ENCODE data around the gene GTF2A1L.

GTF2A1L gene

GRCh38 chr2:48668992-48669391 is 51.3 kb downstream of the GTF2A1L start:
- no peak overlapping the region for H3K4me3 ChIP-seq (ENCODE audit: low read depth, low read length)
- TF ChIP-seq CTCF (IDR thresholded peaks at IDR 0.05; ENCODE audit: low read depth, low read length, missing control alignments) = no peak
- in situ Hi-C loops (cut with HindIII; ENCODE audit: low sequenced_read_pairs) = no loop called here
- no peak for DNase-seq (ENCODE audit: low read depth)

- in situ Hi-C loops (cut with HindIII; ENCODE audit: low sequenced_read_pairs) = no loop called here
- no peak for DNase-seq (ENCODE audit: low read depth)
- TF ChIP-seq CTCF (IDR thresholded peaks at IDR 0.05; ENCODE audit: low read depth, low read length, missing control alignments) = no peak
- H3K4me3 ChIP-seq (ENCODE audit: low read depth, low read length) = no peak overlapping the region
These were observed 55.9 kb downstream of the GTF2A1L start for GRCh38 chr2:48673581-48673980.

- no peak overlapping the region for H3K4me3 ChIP-seq (ENCODE audit: low read depth, low read length)
- TF ChIP-seq CTCF (IDR thresholded peaks at IDR 0.05; ENCODE audit: low read depth, low read length, missing control alignments) = no peak
- in situ Hi-C loops (cut with HindIII; ENCODE audit: low sequenced_read_pairs) = no loop called here
- DNase-seq (ENCODE audit: low read depth) = no peak
These were observed 57.3 kb downstream of the GTF2A1L start for GRCh38 chr2:48674933-48675332.

GRCh38 chr2:48677450-48677849 is 59.8 kb downstream of the GTF2A1L start:
- DNase-seq (ENCODE audit: low read depth) = no peak
- no peak for TF ChIP-seq CTCF (IDR thresholded peaks at IDR 0.05; ENCODE audit: low read depth, low read length, missing control alignments)
- no peak overlapping the region for H3K4me3 ChIP-seq (ENCODE audit: low read depth, low read length)
- in situ Hi-C loops (cut with HindIII; ENCODE audit: low sequenced_read_pairs) = no loop called here

GRCh38 chr2:48685126-48685525 is 67.5 kb downstream of the GTF2A1L start:
- DNase-seq (ENCODE audit: low read depth) = no peak
- H3K4me3 ChIP-seq (ENCODE audit: low read depth, low read length) = no peak overlapping the region
- TF ChIP-seq CTCF (IDR thresholded peaks at IDR 0.05; ENCODE audit: low read depth, low read length, missing control alignments) = no peak
- in situ Hi-C loops (cut with HindIII; ENCODE audit: low sequenced_read_pairs) = no loop called here

- DNase-seq (ENCODE audit: low read depth) = no peak
- no peak for TF ChIP-seq CTCF (IDR thresholded peaks at IDR 0.05; ENCODE audit: low read depth, low read length, missing control alignments)
- in situ Hi-C loops (cut with HindIII; ENCODE audit: low sequenced_read_pairs) = no loop called here
- H3K4me3 ChIP-seq (ENCODE audit: low read depth, low read length) = no peak overlapping the region
These were observed 74.5 kb downstream of the GTF2A1L start for GRCh38 chr2:48691935-48692691.

Measured in astrocyte of the cerebellum (primary cell).